ENCODE data around the gene C10orf71. TPM values are rescaled to one million over a fixed set of nuclear protein-coding genes. Genes with fewer than 3 reads are reported as not detected.

Gene C10orf71
- polyA plus RNA-seq, 1 donor = 41.8 TPM

- no peak for DNase-seq
Observed at GRCh38 chr10:49275896-49276295, 23.1 kb upstream of the C10orf71 start.

- no peak for DNase-seq
Observed at GRCh38 chr10:49276596-49276995, 22.4 kb upstream of the C10orf71 start.

- DNase-seq = no peak
Observed at GRCh38 chr10:49277973-49278372, 21.0 kb upstream of the C10orf71 start.

GRCh38 chr10:49278497-49278981 is 20.4 kb upstream of the C10orf71 start:
- no peak for DNase-seq

- DNase-seq = no peak
Observed at GRCh38 chr10:49279015-49279880, 19.7 kb upstream of the C10orf71 start.

- DNase-seq = no peak
Observed at GRCh38 chr10:49280001-49280408, 19.0 kb upstream of the C10orf71 start.

- no peak for DNase-seq
Observed at GRCh38 chr10:49281461-49281860, 17.5 kb upstream of the C10orf71 start.

- no peak for DNase-seq
Observed at GRCh38 chr10:49282306-49282705, 16.7 kb upstream of the C10orf71 start.

GRCh38 chr10:49282879-49283341 is 16.1 kb upstream of the C10orf71 start:
- DNase-seq = no peak

GRCh38 chr10:49283491-49283890 is 15.5 kb upstream of the C10orf71 start:
- DNase-seq = no peak

- no peak for DNase-seq
Observed at GRCh38 chr10:49284356-49284755, 14.6 kb upstream of the C10orf71 start.

- no peak for DNase-seq
Observed at GRCh38 chr10:49285232-49285631, 13.7 kb upstream of the C10orf71 start.

- no peak for DNase-seq
Observed at GRCh38 chr10:49286686-49287085, 12.3 kb upstream of the C10orf71 start.

- no peak for DNase-seq
Observed at GRCh38 chr10:49287689-49288340, 11.2 kb upstream of the C10orf71 start.

- DNase-seq = no peak
Observed at GRCh38 chr10:49288341-49289065, 10.5 kb upstream of the C10orf71 start.

GRCh38 chr10:49289480-49289879 is 9.5 kb upstream of the C10orf71 start:
- DNase-seq = no peak

GRCh38 chr10:49290131-49290530 is 8.8 kb upstream of the C10orf71 start:
- no peak for DNase-seq

- no peak for DNase-seq
Observed at GRCh38 chr10:49290607-49291006, 8.4 kb upstream of the C10orf71 start.

- DNase-seq = no peak
Observed at GRCh38 chr10:49292565-49293207, 6.3 kb upstream of the C10orf71 start.

GRCh38 chr10:49293208-49293603 is 5.8 kb upstream of the C10orf71 start:
- no peak for DNase-seq

- DNase-seq = no peak
Observed at GRCh38 chr10:49294731-49295130, 4.2 kb upstream of the C10orf71 start.

GRCh38 chr10:49295297-49295696 is 3.7 kb upstream of the C10orf71 start:
- DNase-seq = no peak

- DNase-seq = no peak
Observed at GRCh38 chr10:49296382-49296781, 2.6 kb upstream of the C10orf71 start.

All from hindlimb muscle (tissue), 1 donor.